Esophagus muscularis mucosa (tissue), 4 donors: ENCODE data around the gene OGDH. TPM values are rescaled to one million over a fixed set of nuclear protein-coding genes. Genes with fewer than 3 reads are reported as not detected.

Source experiments
- DNase-seq: peaks from one replicate; pipeline ENCODE4 v3.0.0-alpha.2; 2017; ENCODE audit errors: extremely low spot score
- H3K27ac ChIP-seq, 4 donors: fragments of 200-600 bp; sonication (generic); replicated peaks in 1 of 4; 1 replicate in 3 of 4; 2 replicates in 1 of 4; pipeline ENCODE4 v1.5.1; 2016 to 2019; ENCODE audit warnings: mild to moderate bottlenecking in 1 of 4
- H3K27me3 ChIP-seq, 4 donors: fragments of 200-600 bp; sonication (generic); one replicate each; pipeline versions ENCODE4 v1.5.1 to v1.6.0; 2016 to 2019
- H3K36me3 ChIP-seq, 4 donors: fragments of 200-600 bp; sonication (generic); one replicate each; pipeline ENCODE4 v1.5.1; 2016 to 2019
- H3K4me1 ChIP-seq, 4 donors: fragments of 200-600 bp; sonication (generic); one replicate each; pipeline ENCODE4 v1.5.1; 2016 to 2019
- H3K4me3 ChIP-seq, 4 donors: fragments of 200-600 bp; sonication (generic); 1 replicate in 2 of 4; 2 replicates in 2 of 4; pipeline ENCODE4 v1.5.1; 2016 to 2019; ENCODE audit warnings: mild to moderate bottlenecking in 4 of 4, moderate library complexity in 1 of 4
- H3K9me3 ChIP-seq, 4 donors: fragments of 200-600 bp; sonication (generic); 1 replicate in 3 of 4; 2 replicates in 1 of 4; pipeline ENCODE4 v1.5.1; 2016 to 2019
- CTCF ChIP-seq, 3 experiments: fragments of 200-600 bp in 2 of 3; fragments of 450-650 bp in 1 of 3; sonication (generic) in 2 of 3; IDR thresholded peaks; one replicate each; pipeline ENCODE4 v1.5.1; 2017 to 2019; ENCODE audit warnings: antibody characterized with exemption in 3 of 3, mild to moderate bottlenecking in 2 of 3, moderate library complexity in 1 of 3
- EP300 ChIP-seq: sonication (generic); formaldehyde crosslinking; IDR thresholded peaks from one replicate; pipeline ENCODE4 v1.6.1; 2017; ENCODE audit warnings: antibody characterized with exemption
- POLR2A ChIP-seq: fragments of 450-650 bp; IDR thresholded peaks from one replicate; pipeline ENCODE4 v1.6.1; 2017; ENCODE audit warnings: antibody characterized with exemption, moderate library complexity, mild to moderate bottlenecking, low read depth
- POLR2AphosphoS5 ChIP-seq, 2 donors: sonication (generic); formaldehyde crosslinking; IDR thresholded peaks; one replicate each; pipeline ENCODE4 v1.6.1; 2017; ENCODE audit warnings: antibody characterized with exemption in 2 of 2
- WGBS: methylation state at CpG from one replicate; pipeline ENCODE4 v1.1.5; 2018; 5-methylcytosine and 5-hydroxymethylcytosine counted together
- intact Hi-C: fragments of 100-400 bp; cut with DNase I; formaldehyde crosslinking; loops from one replicate; pipeline ENCODE4 v1.15.1; 2023
- total RNA-seq, 4 donors: library from RNA; depleted of rRNA; stranded (reverse); fragments of >200 nt; gene quantifications; one replicate each; pipeline versions ENCODE4 v1.1.0 to v1.2.1, GENCODE V29; 2016

The OGDH gene
- total RNA-seq, 4 donors from 2014 or later: 135 to 184 (median 145) TPM

- Histone ChIP-seq H3K4me1 (peaks cover 47 to 62% (median 59%) of the 10 kb centered on the region in 4 donors), H3K27ac (peak overlapping the region in 3 of 4 donors; percentile 11 to 69 (median 64)), H3K36me3 (peaks cover 9 to 37% (median 27%) of the 10 kb centered on the region in 4 donors), H3K4me3 (no peak overlapping the region), H3K9me3 (no peaks in the 10 kb centered on the region), H3K27me3 (no peaks in the 10 kb centered on the region)
- intact Hi-C loops: no loop called here
- 73% methylated on average over 13 of the region's 13 CpGs for WGBS
- no peak for DNase-seq
- TF ChIP-seq POLR2AphosphoS5 (IDR thresholded peaks at IDR 0.05) (no peak), POLR2A (no peak), CTCF (IDR thresholded peaks at IDR 0.05) (no peak)
Measured at GRCh38 chr7:44629829-44630522, 23.5 kb downstream of the OGDH start.

GRCh38 chr7:44630792-44631457 lies 24.5 kb downstream of the OGDH start:
- intact Hi-C loops: no loop called here
- Histone ChIP-seq H3K27ac (peak overlapping the region; percentile 64 to 81 (median 72)), H3K4me3 (no peak overlapping the region), H3K4me1 (peaks cover 56 to 69% (median 62%) of the 10 kb centered on the region in 4 donors), H3K9me3 (no peaks in the 10 kb centered on the region), H3K27me3 (no peaks in the 10 kb centered on the region), H3K36me3 (peaks cover 0 to 27% (median 18%) of the 10 kb centered on the region in 4 donors)
- TF ChIP-seq CTCF (IDR thresholded peaks at IDR 0.05): no peak
- no peak for DNase-seq
- WGBS: 78% methylated on average over 11 of the region's 11 CpGs

- TF ChIP-seq CTCF (IDR thresholded peaks at IDR 0.05) (no peak), POLR2A (no peak), EP300 (no peak), POLR2AphosphoS5 (IDR thresholded peaks at IDR 0.05) (no peak)
- Histone ChIP-seq H3K9me3 (no peaks in the 10 kb centered on the region), H3K27ac (peak overlapping the region; percentile 64 to 81 (median 72)), H3K27me3 (no peaks in the 10 kb centered on the region), H3K36me3 (peaks cover 0 to 24% (median 13%) of the 10 kb centered on the region in 4 donors), H3K4me3 (no peak overlapping the region), H3K4me1 (peaks cover 57 to 66% (median 64%) of the 10 kb centered on the region in 4 donors)
- intact Hi-C loops: no loop called here
- WGBS: 37% methylated on average over 6 of the region's 6 CpGs
- no peak for DNase-seq
Measured at GRCh38 chr7:44631458-44632115, 25.2 kb downstream of the OGDH start.

GRCh38 chr7:44632196-44632595 lies 25.8 kb downstream of the OGDH start:
- DNase-seq: no peak
- H3K9me3 ChIP-seq: no peaks in the 10 kb centered on the region
- H3K4me1 ChIP-seq: peaks cover 57 to 71% (median 66%) of the 10 kb centered on the region in 4 donors
- no peaks in the 10 kb centered on the region for H3K27me3 ChIP-seq
- intact Hi-C loops: no loop called here
- TF ChIP-seq POLR2A (no peak), POLR2AphosphoS5 (IDR thresholded peaks at IDR 0.05) (no peak)
- H3K4me3 ChIP-seq: no peak overlapping the region
- H3K36me3 ChIP-seq: peaks cover 0 to 17% (median 7%) of the 10 kb centered on the region in 4 donors
- H3K27ac ChIP-seq: peak overlapping the region; percentile 64 to 81 (median 72)
- 79% methylated on average over 4 of the region's 4 CpGs for WGBS
